Measurements from ENCODE around the gene PAGE2. TPM values are rescaled to one million over a fixed set of nuclear protein-coding genes. Genes with fewer than 3 reads are reported as not detected.

PAGE2 gene
- total and polyA plus RNA-seq, 9 of the 15 experiments (the other 6 are each of a cell fraction or from before 2014, with no cell fraction given): 0.40 to 3.7 (median 1.5) TPM; not detected in 1

DNA sequence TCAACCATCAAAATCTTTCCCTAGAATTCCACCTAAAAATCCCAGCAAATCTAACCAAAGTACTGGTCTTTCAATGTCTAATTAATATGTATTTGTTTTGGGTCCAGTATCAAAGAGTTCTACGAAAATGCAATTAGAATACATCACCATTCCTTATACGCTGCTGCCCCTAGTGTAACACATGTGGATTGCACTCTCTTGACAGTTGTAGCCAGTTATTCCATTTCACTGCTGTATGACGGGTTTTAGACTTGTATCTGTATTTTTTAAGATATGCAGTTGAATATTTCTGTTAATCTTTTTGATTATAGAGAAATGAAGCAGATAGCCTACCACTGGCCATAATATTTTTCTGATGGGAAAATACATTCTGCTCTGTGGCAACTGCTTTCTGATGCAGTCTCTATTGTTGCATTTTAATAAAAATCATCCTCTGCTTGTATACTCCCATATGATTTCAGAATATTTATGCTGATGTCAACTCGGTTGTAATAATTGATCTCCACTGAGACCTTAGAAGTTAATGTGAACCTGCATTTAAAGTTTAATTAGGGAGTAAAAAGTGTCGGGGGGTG, 31.1 kb upstream of the PAGE2 start (continued):
- TF ChIP-seq, protein P1, sequence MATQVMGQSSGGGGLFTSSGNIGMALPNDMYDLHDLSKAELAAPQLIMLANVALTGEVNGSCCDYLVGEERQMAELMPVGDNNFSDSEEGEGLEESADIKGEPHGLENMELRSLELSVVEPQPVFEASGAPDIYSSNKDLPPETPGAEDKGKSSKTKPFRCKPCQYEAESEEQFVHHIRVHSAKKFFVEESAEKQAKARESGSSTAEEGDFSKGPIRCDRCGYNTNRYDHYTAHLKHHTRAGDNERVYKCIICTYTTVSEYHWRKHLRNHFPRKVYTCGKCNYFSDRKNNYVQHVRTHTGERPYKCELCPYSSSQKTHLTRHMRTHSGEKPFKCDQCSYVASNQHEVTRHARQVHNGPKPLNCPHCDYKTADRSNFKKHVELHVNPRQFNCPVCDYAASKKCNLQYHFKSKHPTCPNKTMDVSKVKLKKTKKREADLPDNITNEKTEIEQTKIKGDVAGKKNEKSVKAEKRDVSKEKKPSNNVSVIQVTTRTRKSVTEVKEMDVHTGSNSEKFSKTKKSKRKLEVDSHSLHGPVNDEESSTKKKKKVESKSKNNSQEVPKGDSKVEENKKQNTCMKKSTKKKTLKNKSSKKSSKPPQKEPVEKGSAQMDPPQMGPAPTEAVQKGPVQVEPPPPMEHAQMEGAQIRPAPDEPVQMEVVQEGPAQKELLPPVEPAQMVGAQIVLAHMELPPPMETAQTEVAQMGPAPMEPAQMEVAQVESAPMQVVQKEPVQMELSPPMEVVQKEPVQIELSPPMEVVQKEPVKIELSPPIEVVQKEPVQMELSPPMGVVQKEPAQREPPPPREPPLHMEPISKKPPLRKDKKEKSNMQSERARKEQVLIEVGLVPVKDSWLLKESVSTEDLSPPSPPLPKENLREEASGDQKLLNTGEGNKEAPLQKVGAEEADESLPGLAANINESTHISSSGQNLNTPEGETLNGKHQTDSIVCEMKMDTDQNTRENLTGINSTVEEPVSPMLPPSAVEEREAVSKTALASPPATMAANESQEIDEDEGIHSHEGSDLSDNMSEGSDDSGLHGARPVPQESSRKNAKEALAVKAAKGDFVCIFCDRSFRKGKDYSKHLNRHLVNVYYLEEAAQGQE (IDR thresholded peaks at IDR 0.05; ENCODE audit: borderline replicate concordance): peak; percentile 64; the same call in 1 of the 2 replicates
- TF ChIP-seq, protein P1 (CRISPR knock-in tag; IDR thresholded peaks at IDR 0.05; ENCODE audit: low read depth): no peak
- no peak for TF ChIP-seq ZNF282 (CRISPR knock-in tag; IDR thresholded peaks at IDR 0.05)
- TF ChIP-seq FOXK2 (conservative IDR thresholded peaks at IDR 0.05 in 1 of 2, IDR thresholded peaks at IDR 0.05 in 1 of 2; ENCODE audit: low read depth in 2 of 2): no peak
- TF ChIP-seq ZFP1 (CRISPR knock-in tag; IDR thresholded peaks at IDR 0.05): no peak
- TF ChIP-seq ZNF232 (CRISPR knock-in tag; IDR thresholded peaks at IDR 0.05): no peak
- TF ChIP-seq PCBP1 (IDR thresholded peaks at IDR 0.05; ENCODE audit: low read depth, low read length, poor library complexity, severe bottlenecking): no peak
- TF ChIP-seq SMC3 (conservative IDR thresholded peaks at IDR 0.05; ENCODE audit: insufficient read depth, low read depth, low read length): peak; percentile 50; the same call in 1 of the 2 replicates
